ENCODE measurements around the gene BAIAP2. TPM values are rescaled to one million over a fixed set of nuclear protein-coding genes. Genes with fewer than 3 reads are reported as not detected.

Gene BAIAP2
- total RNA-seq, 1 donor from 2014 or later, result 14.4 TPM

DNA sequence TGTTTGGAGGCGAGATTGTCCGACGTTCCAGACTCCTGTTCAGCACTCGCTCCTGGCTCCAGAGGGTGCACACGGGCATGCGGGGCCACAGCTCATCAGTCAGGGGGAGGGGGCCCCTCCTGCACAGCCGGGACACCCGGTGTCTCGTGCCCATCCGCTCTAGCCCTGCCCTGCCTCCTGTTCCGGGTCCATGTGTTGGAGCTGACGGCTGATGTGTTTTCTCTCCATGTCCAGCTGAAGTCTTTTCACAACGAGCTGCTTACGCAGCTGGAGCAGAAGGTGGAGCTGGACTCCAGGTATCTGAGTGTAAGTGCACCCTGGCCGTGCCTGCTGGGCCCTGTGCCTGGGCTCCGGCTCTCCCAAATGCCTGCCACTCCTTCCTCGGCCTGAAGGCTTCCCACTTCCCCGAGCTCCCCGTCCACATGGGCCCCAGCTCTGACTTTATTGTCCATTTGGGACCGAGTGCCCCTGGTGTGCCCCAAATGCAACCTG lies 50.5 kb downstream of the BAIAP2 start:
- no peaks in the 10 kb centered on the region for H3K9me3 ChIP-seq
- DNase-seq (ENCODE audit: low spot score in 2 of 2), result no peak
- H3K4me1 ChIP-seq, result no peaks in the 10 kb centered on the region
- H3K36me3 ChIP-seq, result no peaks in the 10 kb centered on the region
- H3K27ac ChIP-seq, result no peak overlapping the region
- intact Hi-C loops (cut with DNase I), result no loop called here
- H3K27me3 ChIP-seq, result no peaks in the 10 kb centered on the region
- TF ChIP-seq, protein P1, sequence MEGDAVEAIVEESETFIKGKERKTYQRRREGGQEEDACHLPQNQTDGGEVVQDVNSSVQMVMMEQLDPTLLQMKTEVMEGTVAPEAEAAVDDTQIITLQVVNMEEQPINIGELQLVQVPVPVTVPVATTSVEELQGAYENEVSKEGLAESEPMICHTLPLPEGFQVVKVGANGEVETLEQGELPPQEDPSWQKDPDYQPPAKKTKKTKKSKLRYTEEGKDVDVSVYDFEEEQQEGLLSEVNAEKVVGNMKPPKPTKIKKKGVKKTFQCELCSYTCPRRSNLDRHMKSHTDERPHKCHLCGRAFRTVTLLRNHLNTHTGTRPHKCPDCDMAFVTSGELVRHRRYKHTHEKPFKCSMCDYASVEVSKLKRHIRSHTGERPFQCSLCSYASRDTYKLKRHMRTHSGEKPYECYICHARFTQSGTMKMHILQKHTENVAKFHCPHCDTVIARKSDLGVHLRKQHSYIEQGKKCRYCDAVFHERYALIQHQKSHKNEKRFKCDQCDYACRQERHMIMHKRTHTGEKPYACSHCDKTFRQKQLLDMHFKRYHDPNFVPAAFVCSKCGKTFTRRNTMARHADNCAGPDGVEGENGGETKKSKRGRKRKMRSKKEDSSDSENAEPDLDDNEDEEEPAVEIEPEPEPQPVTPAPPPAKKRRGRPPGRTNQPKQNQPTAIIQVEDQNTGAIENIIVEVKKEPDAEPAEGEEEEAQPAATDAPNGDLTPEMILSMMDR (IDR thresholded peaks at IDR 0.05), result no peak
- no peak overlapping the region for H3K4me3 ChIP-seq

DNA sequence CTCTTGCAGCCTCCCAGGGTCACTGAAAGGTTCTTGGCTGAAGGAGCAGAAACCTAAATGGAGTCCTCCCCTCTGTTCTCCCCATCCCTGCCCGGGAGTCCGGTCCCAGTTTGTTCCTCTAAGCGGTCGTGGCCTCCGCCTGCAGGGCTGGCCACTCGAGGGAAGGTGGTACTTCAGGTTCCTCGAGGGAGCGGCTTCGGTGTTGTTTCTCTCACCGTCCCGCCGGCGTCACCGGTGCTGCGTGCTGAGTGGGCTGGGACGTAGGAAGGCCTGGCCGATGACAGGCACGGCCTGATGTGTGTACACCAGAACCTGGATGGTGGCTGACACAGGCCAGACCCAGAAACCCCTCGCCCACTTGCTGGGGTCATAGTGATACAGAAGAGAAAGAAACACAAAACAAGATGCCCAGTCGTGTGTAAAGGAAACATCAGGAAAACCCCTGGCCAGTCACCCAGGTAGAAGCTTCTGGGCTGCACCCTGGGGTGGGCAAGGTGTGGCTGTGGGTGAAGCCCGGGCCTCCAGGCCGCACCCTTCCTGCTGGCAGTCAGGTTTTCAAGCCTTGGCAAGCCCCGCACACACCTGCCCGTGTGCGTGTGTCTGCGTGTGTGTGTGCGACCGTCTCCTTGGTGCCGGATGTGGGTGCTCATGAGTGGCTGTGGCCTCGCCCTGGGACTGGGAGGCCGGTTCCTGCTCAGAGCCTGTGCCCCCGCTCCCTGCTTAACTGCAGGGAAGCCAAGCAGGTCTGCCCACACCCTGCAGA lies 52.0 kb downstream of the BAIAP2 start:
- no peak for DNase-seq (ENCODE audit: low spot score in 2 of 2)
- no peak overlapping the region for H3K27ac ChIP-seq
- no peak overlapping the region for H3K4me3 ChIP-seq
- TF ChIP-seq, protein P1 (IDR thresholded peaks at IDR 0.05), result no peak
- intact Hi-C loops (cut with DNase I), result no loop called here
- H3K27me3 ChIP-seq, result no peaks in the 10 kb centered on the region
- H3K9me3 ChIP-seq, result no peaks in the 10 kb centered on the region
- H3K4me1 ChIP-seq, result no peaks in the 10 kb centered on the region
- H3K36me3 ChIP-seq, result no peaks in the 10 kb centered on the region

DNA sequence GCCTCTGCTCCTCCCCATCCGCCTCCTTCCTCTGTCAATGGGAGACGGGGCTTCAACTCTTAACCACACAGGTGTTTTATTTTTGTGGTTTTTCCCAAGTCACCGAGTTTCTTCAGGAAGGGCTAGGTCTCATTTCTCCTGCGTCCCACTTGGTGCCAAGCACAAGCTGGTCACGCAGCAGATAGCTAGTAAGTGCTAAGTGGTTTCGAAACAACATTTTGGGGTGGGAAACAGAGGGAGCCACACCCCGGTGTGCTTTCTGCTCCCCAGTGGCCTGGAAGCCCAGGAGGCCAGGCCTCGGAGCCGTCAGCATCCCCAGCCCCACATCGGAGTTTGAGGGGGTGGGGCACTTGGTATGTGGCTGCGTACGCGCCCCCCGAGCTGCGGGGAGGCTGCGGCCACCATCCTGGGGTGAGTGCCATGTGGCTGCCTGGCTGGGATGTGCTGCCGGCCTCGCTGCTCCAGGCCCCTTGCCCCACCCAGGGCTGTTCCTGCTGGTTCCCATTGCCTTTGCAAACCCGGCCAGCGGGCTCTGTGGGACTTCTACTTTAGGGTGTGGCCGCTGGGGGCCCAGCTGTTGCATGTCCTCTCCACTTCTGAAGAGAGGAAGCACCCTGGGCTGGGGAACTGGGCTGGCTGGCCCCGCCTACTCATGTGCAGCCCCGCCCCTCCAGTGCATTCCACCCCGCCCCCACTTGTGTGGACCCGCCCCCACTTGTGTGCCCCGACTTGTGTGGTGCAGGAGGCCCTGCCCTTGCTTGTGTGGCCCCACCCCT lies 55.6 kb downstream of the BAIAP2 start:
- H3K27ac ChIP-seq, result no peak overlapping the region
- TF ChIP-seq, protein P1 (IDR thresholded peaks at IDR 0.05), result no peak
- no peaks in the 10 kb centered on the region for H3K36me3 ChIP-seq
- no peaks in the 10 kb centered on the region for H3K27me3 ChIP-seq
- intact Hi-C loops (cut with DNase I), result loop anchor here (10.0 kb wide), 1 partner anchor 676 kb away; the partner anchor contains the start of gene ENDOV
- no peak for DNase-seq (ENCODE audit: low spot score in 2 of 2)
- H3K4me3 ChIP-seq, result no peak overlapping the region
- no peaks in the 10 kb centered on the region for H3K9me3 ChIP-seq
- H3K4me1 ChIP-seq, result peaks cover 7 to 9% of the 10 kb centered on the region in 2 donors

DNA sequence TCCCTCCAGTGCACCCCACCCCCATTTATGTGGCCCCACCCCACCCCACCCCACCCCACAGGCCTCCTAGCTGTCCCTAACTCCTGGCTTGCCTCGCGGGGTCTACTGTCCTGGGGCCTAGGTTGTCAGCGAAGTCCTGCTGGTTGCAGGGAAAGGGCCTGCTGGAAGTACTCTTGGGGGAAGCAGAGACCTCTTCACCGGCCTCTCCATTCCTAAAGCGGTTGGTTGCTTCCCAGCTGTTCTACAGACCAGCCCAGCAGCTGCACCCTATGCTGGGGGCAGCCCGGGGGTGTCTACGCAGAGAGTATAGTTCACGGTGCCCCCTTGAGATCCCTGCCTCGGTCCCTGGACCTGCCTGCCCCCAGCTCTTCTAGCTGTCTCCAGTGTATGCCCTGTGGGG lies 56.2 kb downstream of the BAIAP2 start:
- no peaks in the 10 kb centered on the region for H3K27me3 ChIP-seq
- no peaks in the 10 kb centered on the region for H3K36me3 ChIP-seq
- no peaks in the 10 kb centered on the region for H3K9me3 ChIP-seq
- H3K4me1 ChIP-seq, result peaks cover 7 to 11% of the 10 kb centered on the region in 2 donors
- intact Hi-C loops (cut with DNase I), result loop anchor here (10.0 kb wide), 1 partner anchor 676 kb away; the partner anchor contains the start of gene ENDOV
- no peak overlapping the region for H3K4me3 ChIP-seq
- H3K27ac ChIP-seq, result no peak overlapping the region
- no peak for DNase-seq (ENCODE audit: low spot score in 2 of 2)
- TF ChIP-seq, protein P1 (IDR thresholded peaks at IDR 0.05), result no peak

DNA sequence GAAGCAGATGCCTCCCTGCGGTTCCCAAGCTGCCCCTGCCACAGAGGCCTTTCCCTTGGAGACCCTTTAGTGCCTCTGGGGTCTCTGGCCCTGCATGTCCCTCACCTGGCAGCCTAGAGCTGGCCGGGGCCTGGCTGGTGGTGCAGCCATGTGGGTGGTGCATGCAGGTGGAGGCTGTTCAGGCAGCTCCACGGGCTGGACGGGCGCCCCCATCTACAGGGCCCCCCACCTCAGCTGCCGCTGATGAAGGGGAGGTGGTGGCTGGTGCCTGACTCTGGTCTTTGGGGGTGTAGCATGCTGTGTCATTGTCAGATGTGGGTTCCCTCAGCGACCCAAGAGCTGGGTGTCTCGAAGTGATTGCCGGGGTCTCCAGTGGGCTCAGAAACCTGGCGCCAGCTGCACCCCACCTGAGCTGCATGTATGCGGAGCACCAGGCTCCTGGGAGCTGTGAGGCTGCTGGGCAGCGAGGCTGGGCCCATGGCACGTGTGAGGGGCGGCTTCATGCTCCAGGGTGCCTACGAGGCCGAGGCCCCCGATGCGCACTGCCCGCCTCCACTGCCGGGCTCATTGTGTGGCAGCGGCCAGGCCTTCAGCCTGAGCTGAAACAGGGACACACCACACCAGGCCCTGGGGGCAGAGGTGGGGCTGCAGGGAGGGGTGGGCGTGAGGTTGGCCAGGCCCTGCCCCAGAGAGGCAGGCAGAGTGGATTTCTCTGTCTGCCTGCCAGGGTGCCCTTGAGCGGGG lies 57.0 kb downstream of the BAIAP2 start:
- intact Hi-C loops (cut with DNase I), result loop anchor here (10.0 kb wide), 1 partner anchor 677 kb away; the partner anchor contains the start of gene ENDOV
- Histone ChIP-seq H3K9me3 (no peaks in the 10 kb centered on the region), H3K27me3 (no peaks in the 10 kb centered on the region), H3K4me3 (no peak overlapping the region), H3K27ac (no peak overlapping the region), H3K4me1 (peaks cover 7 to 11% of the 10 kb centered on the region in 2 donors), H3K36me3 (no peaks in the 10 kb centered on the region)
- no peak for DNase-seq (ENCODE audit: low spot score in 2 of 2)
- TF ChIP-seq, protein P1 (IDR thresholded peaks at IDR 0.05), result no peak

All from ascending aorta (tissue), 2 donors.